Measurements from ENCODE around the gene CSNK2B. TPM values are rescaled to one million over a fixed set of nuclear protein-coding genes. Genes with fewer than 3 reads are reported as not detected.

Gene CSNK2B
- total and polyA plus RNA-seq, 2 donors from 2014 or later = 130 to 270 TPM

GRCh38 chr6:31669676-31670075 is 3.8 kb downstream of the CSNK2B start, which contains the start of gene LY6G5B:
Gene LY6G5B (plus strand): TSS chr6:31669976. CDS start chr6:31670951, 975 bp downstream.
- Histone ChIP-seq H3K9ac (ENCODE audit: low read length in 3 of 3) (no peak within 1 kb of the TSS), H3K4me3 (ENCODE audit: low read length in 3 of 3) (no peak within 1 kb of the TSS), H3K9me3 (ENCODE audit: control insufficient read depth in 2 of 3, insufficient read depth in 1 of 3, low read length in 3 of 3) (no peaks in the 10 kb centered on the region), H3K27me3 (ENCODE audit: control insufficient read depth, insufficient read depth, low read length) (no peaks in the 10 kb centered on the region), H3K36me3 (ENCODE audit: control insufficient read depth in 2 of 3, insufficient read depth in 3 of 3, low read length in 3 of 3) (peaks cover 17 to 45% (median 39%) of the 10 kb centered on the region in 3 donors), H3K27ac (ENCODE audit: low read depth in 2 of 2, low read length in 2 of 2) (no peak within 1 kb of the TSS), H3K4me1 (ENCODE audit: control insufficient read depth in 2 of 3, insufficient read depth in 2 of 3, low read depth in 1 of 3, low read length in 3 of 3) (peaks cover 2 to 6% (median 6%) of the 10 kb centered on the region in 3 donors)
- TF ChIP-seq CTCF (IDR thresholded peaks at IDR 0.05; ENCODE audit: borderline replicate concordance, extremely low read depth, insufficient read depth) = no peak
- intact Hi-C loops (cut with DNase I) = no loop called here
- FAIRE-seq (no peak), DNase-seq (no peak)

GRCh38 chr6:31676322-31676903 is 10.5 kb downstream of the CSNK2B start:
- no peak for FAIRE-seq
- no peak overlapping the region for H3K27ac ChIP-seq (ENCODE audit: low read depth in 2 of 2, low read length in 2 of 2)
- no peak for TF ChIP-seq CTCF (IDR thresholded peaks at IDR 0.05; ENCODE audit: borderline replicate concordance, extremely low read depth, insufficient read depth)

GRCh38 chr6:31676904-31677303 is 11.0 kb downstream of the CSNK2B start:
- peaks cover 0 to 6% (median 0%) of the 10 kb centered on the region in 3 donors for H3K36me3 ChIP-seq (ENCODE audit: control insufficient read depth in 2 of 3, insufficient read depth in 3 of 3, low read length in 3 of 3)
- intact Hi-C loops (cut with DNase I) = no loop called here
- DNase-seq = no peak
- H3K4me3 ChIP-seq (ENCODE audit: low read length in 3 of 3) = no peak overlapping the region
- no peak overlapping the region for H3K27ac ChIP-seq (ENCODE audit: low read depth in 2 of 2, low read length in 2 of 2)
- H3K4me1 ChIP-seq (ENCODE audit: control insufficient read depth in 2 of 3, insufficient read depth in 2 of 3, low read depth in 1 of 3, low read length in 3 of 3) = peaks cover 3 to 6% (median 4%) of the 10 kb centered on the region in 3 donors
- no peaks in the 10 kb centered on the region for H3K9me3 ChIP-seq (ENCODE audit: control insufficient read depth in 2 of 3, insufficient read depth in 1 of 3, low read length in 3 of 3)
- no peaks in the 10 kb centered on the region for H3K27me3 ChIP-seq (ENCODE audit: control insufficient read depth, insufficient read depth, low read length)
- no peak overlapping the region for H3K9ac ChIP-seq (ENCODE audit: low read length in 3 of 3)
- no peak for TF ChIP-seq CTCF (IDR thresholded peaks at IDR 0.05; ENCODE audit: borderline replicate concordance, extremely low read depth, insufficient read depth)
- no peak for FAIRE-seq

More at GRCh38 chr6:31676322-31676903, 10.5 kb downstream of the CSNK2B start:
- Histone ChIP-seq H3K4me3 (ENCODE audit: low read length in 3 of 3) (no peak overlapping the region), H3K36me3 (ENCODE audit: control insufficient read depth in 2 of 3, insufficient read depth in 3 of 3, low read length in 3 of 3) (peaks cover 0 to 10% (median 0%) of the 10 kb centered on the region in 3 donors), H3K9ac (ENCODE audit: low read length in 3 of 3) (no peak overlapping the region), H3K4me1 (ENCODE audit: control insufficient read depth in 2 of 3, insufficient read depth in 2 of 3, low read depth in 1 of 3, low read length in 3 of 3) (peaks cover 0 to 6% (median 3%) of the 10 kb centered on the region in 3 donors), H3K9me3 (ENCODE audit: control insufficient read depth in 2 of 3, insufficient read depth in 1 of 3, low read length in 3 of 3) (no peaks in the 10 kb centered on the region), H3K27me3 (ENCODE audit: control insufficient read depth, insufficient read depth, low read length) (no peaks in the 10 kb centered on the region)
- intact Hi-C loops (cut with DNase I) = no loop called here
- DNase-seq = no peak
